HG02678 (cell line): Measurements from ENCODE around the gene TARS2.

Source experiments
- ATAC-seq: cut with Tn5 transposase; IDR thresholded peaks from one replicate; pipeline ENCODE4 v1.9.1; 2021; ENCODE audit warnings: mild to moderate bottlenecking, moderate library complexity; ENCODE audit not compliant: unreplicated experiment

Gene TARS2

GRCh38 chr1:150536836-150537731 is 49.9 kb downstream of the TARS2 start:
- no peak for ATAC-seq

- ATAC-seq, result no peak
These were observed 50.8 kb downstream of the TARS2 start for GRCh38 chr1:150537732-150538684.

- no peak for ATAC-seq
These were observed 56.4 kb downstream of the TARS2 start for GRCh38 chr1:150543500-150544143.

GRCh38 chr1:150544204-150544603 is 57.0 kb downstream of the TARS2 start:
- no peak for ATAC-seq

GRCh38 chr1:150545486-150546032 is 58.3 kb downstream of the TARS2 start:
- ATAC-seq, result no peak

- no peak for ATAC-seq
These were observed 59.2 kb downstream of the TARS2 start for GRCh38 chr1:150546294-150546937.

DNA sequence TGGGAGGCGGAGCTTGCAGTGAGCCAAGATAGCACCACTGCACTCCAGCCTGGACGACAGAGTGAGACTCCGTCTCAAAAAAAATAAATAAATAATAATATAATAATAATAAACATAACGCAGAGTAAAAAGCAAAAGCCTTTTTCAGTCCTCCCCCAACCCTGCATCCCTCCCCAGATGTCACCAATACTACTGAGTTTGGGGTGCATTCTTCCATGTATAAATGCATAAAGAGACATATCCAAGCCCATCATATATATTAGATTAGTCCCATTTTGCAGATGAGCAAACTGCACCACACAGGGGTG is 61.1 kb downstream of the TARS2 start:
- no peak for ATAC-seq

GRCh38 chr1:150548632-150549495 is 61.6 kb downstream of the TARS2 start, which contains the start of gene ADAMTSL4:
Gene ADAMTSL4 (plus strand): TSS chr1:150549408. CDS start chr1:150552289, 2,881 bp downstream.
- ATAC-seq, result peak; percentile 49

DNA sequence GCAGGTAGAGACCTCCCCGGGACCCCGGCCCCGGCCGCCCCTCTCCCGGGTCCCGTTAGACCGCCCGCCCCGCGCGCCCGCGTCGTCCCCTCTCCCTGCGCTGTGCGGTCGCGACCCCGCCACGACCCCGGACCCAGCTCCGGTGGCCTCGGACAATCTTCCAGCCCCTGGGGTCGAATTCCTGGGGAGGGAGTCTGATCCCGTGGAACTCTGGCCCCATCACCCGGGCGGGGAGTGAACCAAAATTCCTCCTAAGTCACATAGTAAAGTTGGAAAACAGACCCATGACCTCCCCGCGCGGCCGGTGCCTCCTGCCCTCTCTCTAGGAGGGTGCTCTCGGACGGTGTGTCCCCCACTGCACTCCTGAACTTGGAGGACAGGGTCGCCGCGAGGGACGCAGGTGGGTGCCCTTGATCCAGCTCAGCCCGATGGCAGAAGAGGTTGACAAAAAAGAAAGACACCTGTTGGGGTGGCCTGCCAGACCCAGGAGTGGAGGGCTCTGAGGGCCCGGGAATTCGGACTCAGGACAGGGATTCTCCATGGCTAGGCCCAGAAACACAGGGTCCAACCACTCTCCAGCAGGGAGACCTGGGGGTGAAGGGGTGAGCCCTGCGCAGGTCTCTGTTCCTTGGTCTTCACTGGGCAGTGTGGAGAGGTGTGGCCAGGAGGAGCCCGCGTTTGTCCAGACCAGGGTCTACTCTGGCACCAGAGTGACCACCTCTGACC is 62.4 kb downstream of the TARS2 start:
- no peak for ATAC-seq

DNA sequence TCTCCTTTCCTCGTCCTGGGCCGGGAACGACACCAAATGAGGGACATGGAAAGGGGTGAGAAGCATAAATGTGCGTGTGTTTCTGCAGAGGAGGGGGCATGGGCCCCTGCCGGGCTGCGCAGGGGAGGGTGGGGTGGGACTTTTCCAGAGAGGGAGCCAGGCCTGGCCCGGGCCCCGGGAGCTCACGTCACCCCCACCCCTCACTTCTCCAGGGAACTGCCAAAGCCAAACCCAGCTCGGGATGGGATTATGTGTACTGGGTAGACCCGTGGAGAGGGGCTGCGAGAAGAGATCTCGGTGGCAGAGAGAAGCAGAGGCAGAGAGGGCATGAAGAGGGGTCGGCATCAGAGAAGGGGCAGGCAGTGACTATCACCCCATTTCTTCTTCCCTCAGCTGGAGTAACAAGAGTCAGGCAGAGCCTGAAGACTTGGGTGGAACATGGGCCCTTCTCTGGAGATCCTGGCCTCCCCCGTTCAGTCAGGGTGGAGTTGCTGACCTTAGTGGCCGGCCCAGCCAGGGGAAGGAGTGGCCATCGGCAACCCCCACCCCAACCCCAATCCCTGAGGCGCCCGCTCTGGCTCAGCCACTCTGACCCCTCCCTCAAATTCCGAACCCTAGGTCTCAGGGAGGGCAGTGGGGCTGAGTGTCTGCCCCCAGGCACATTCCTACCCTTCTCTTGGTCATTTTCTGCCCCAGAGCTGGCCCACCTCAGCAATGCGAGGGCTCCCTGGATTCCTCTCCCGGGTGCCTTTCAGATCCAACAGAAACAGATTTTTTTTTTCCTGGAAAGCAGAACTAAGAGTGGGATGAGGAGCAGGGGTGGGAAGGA is 63.2 kb downstream of the TARS2 start:
- ATAC-seq, result no peak

DNA sequence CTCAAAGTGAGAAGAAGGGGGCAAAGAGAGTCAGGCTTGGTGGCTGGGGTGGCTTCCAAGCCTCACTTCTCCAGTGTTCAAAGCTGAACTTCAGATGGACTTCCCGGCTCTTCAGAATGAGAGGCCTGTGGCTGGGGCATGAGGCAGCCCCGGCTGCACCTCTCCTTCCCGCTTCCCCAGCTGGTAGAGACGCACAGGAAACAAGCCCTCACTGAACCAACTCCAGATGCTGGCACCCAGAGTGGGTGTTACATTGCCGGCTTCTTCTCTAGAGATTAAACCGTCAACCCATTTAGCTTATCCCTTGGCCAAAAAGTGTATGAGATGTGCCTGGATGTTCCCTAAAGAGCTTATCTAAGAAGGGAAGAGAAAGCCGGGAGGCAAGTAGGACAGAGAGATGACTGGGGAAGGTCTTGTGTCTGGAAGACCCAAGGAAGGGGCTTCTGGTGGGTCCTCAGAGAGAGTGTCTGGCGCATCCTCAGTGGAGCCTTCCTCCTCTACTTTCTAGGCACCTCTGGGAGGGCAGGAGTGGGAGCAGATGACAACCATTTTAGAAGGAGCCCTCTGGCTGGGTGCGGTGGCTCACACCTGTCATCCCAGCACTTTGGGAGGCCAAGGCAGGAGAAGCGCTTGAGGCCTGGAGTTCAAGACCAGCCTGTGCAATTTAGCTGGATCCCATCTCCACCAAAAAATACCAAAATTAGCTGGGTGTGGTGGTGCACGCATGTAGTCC is 64.0 kb downstream of the TARS2 start:
- no peak for ATAC-seq

GRCh38 chr1:150551784-150552127 is 64.5 kb downstream of the TARS2 start:
- ATAC-seq, result no peak

DNA sequence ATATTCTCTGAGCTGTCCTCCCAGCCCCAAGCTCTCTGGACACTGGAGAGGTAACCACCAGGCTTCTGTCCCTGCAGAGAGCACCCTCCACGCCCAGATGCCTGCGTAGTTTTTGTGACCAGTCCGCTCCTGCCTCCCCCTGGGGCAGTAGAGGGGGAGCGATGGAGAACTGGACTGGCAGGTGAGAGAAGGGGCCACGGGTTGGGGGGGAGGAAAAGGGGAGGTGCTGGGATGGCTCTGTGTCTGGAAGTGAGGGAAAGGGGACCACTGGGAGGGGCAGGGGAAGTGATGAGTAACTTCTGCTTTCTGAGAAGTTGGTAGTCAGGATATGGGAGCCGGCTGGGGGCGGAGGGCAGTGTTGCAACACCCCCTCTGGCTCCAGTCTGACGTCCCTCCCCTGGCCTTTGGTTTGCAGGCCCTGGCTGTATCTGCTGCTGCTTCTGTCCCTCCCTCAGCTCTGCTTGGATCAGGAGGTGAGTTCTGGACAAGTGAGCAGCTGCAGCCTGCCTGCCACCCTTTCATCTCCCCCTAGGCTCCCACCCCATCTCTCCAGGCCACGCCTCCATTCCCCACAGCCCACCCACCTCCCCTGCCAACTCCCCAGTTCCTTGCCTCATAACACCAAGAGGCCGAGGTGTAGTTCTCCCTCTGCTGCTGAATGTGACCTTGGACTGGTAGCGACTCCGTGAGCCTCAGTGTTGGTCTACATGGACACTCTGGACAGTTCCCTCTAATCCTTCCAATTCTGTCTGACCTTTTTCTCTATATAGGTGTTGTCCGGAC is 65.1 kb downstream of the TARS2 start:
- no peak for ATAC-seq

DNA sequence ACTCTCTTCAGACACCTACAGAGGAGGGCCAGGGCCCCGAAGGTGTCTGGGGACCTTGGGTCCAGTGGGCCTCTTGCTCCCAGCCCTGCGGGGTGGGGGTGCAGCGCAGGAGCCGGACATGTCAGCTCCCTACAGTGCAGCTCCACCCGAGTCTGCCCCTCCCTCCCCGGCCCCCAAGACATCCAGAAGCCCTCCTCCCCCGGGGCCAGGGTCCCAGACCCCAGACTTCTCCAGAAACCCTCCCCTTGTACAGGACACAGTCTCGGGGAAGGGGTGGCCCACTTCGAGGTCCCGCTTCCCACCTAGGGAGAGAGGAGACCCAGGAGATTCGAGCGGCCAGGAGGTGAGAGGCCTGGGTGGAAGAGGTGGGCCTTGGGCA is 65.7 kb downstream of the TARS2 start:
- ATAC-seq, result no peak

DNA sequence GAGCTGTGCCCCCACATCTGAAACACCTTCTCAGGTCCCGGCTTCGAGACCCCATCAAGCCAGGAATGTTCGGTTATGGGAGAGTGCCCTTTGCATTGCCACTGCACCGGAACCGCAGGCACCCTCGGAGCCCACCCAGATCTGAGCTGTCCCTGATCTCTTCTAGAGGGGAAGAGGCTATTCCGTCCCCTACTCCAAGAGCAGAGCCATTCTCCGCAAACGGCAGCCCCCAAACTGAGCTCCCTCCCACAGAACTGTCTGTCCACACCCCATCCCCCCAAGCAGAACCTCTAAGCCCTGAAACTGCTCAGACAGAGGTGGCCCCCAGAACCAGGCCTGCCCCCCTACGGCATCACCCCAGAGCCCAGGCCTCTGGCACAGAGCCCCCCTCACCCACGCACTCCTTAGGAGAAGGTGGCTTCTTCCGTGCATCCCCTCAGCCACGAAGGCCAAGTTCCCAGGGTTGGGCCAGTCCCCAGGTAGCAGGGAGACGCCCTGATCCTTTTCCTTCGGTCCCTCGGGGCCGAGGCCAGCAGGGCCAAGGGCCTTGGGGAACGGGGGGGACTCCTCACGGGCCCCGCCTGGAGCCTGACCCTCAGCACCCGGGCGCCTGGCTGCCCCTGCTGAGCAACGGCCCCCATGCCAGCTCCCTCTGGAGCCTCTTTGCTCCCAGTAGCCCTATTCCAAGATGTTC is 66.3 kb downstream of the TARS2 start:
- ATAC-seq, result no peak

- ATAC-seq, result no peak
These were observed 66.8 kb downstream of the TARS2 start for GRCh38 chr1:150554086-150554452.
